ENCODE data around the gene DCST2. TPM values are rescaled to one million over a fixed set of nuclear protein-coding genes. Genes with fewer than 3 reads are reported as not detected.

DCST2 gene
- total RNA-seq, 3 donors from 2014 or later (not counting 1 experiment from before 2014, with no cell fraction given) = 0.30 to 0.92 (median 0.32) TPM

- H3K27ac Mint-ChIP-seq = peak overlapping the region in 1 of 2 donors; percentile 63
- DNase-seq (peak in 1 of 2 donors; percentile 60), ATAC-seq (no peak)
- H3K36me3 ChIP-seq (ENCODE audit: control insufficient read depth, insufficient read depth, low read length) = peaks cover 20% of the 10 kb centered on the region
- no peaks in the 10 kb centered on the region for H3K9me3 ChIP-seq (ENCODE audit: control insufficient read depth, insufficient read depth, low read length)
- no peak overlapping the region for H3K4me3 ChIP-seq (ENCODE audit: low read length)
- WGBS (ENCODE audit: insufficient coverage) = 45% methylated on average over 26 of the region's 26 CpGs
- intact Hi-C loops (cut with micrococcal nuclease) = loop anchor here (2.0 kb wide), 3 partner anchors 42 to 458 kb away; partner anchors contain the start of genes CKS1B and UBE2Q1
- H3K4me1 ChIP-seq (ENCODE audit: control insufficient read depth, insufficient read depth, low read length) = peaks cover 68% of the 10 kb centered on the region
- H3K27ac ChIP-seq (ENCODE audit: low read length) = no peak overlapping the region
- H3K27me3 ChIP-seq (ENCODE audit: control insufficient read depth, insufficient read depth, low read length) = no peaks in the 10 kb centered on the region
- TF ChIP-seq CTCF (IDR thresholded peaks at IDR 0.05) = no peak
- H3K36me3 Mint-ChIP-seq = no peaks in the 10 kb centered on the region
- no peaks in the 10 kb centered on the region for H3K27me3 Mint-ChIP-seq (ENCODE audit: low read depth in 2 of 2)
- H3K4me3 Mint-ChIP-seq = peak overlapping the region; percentile 55
- peaks cover 17 to 53% of the 10 kb centered on the region in 2 donors for H3K4me1 Mint-ChIP-seq
- no peaks in the 10 kb centered on the region for H3K9me3 Mint-ChIP-seq
Observed at GRCh38 chr1:155016231-155016831, 17.2 kb downstream of the DCST2 start.

- Histone ChIP-seq H3K27me3 (ENCODE audit: control insufficient read depth, insufficient read depth, low read length) (no peaks in the 10 kb centered on the region), H3K4me3 (ENCODE audit: low read length) (no peak overlapping the region), H3K9me3 (ENCODE audit: control insufficient read depth, insufficient read depth, low read length) (no peaks in the 10 kb centered on the region), H3K4me1 (ENCODE audit: control insufficient read depth, insufficient read depth, low read length) (peaks cover 74% of the 10 kb centered on the region), H3K27ac (ENCODE audit: low read length) (no peak overlapping the region), H3K36me3 (ENCODE audit: control insufficient read depth, insufficient read depth, low read length) (peaks cover 20% of the 10 kb centered on the region)
- Mint-ChIP-seq H3K27me3 (ENCODE audit: low read depth in 2 of 2) (no peaks in the 10 kb centered on the region), H3K4me3 (no peak overlapping the region), H3K9me3 (no peaks in the 10 kb centered on the region), H3K27ac (peak overlapping the region in 1 of 2 donors; percentile 63), H3K36me3 (no peaks in the 10 kb centered on the region), H3K4me1 (peaks cover 17 to 59% of the 10 kb centered on the region in 2 donors)
- DNase-seq (no peak), ATAC-seq (no peak)
- intact Hi-C loops (cut with micrococcal nuclease) = loop anchor here (2.0 kb wide), 3 partner anchors 41 to 457 kb away; partner anchors contain the start of genes CKS1B and UBE2Q1
- WGBS (ENCODE audit: insufficient coverage) = 84% methylated on average over 16 of the region's 16 CpGs
- TF ChIP-seq CTCF (IDR thresholded peaks at IDR 0.05) = no peak
Observed at GRCh38 chr1:155015527-155016230, 17.9 kb downstream of the DCST2 start.

- Histone ChIP-seq H3K27me3 (ENCODE audit: control insufficient read depth, insufficient read depth, low read length) (no peaks in the 10 kb centered on the region), H3K36me3 (ENCODE audit: control insufficient read depth, insufficient read depth, low read length) (peaks cover 20% of the 10 kb centered on the region), H3K9me3 (ENCODE audit: control insufficient read depth, insufficient read depth, low read length) (no peaks in the 10 kb centered on the region), H3K4me3 (ENCODE audit: low read length) (no peak overlapping the region), H3K4me1 (ENCODE audit: control insufficient read depth, insufficient read depth, low read length) (peaks cover 82% of the 10 kb centered on the region), H3K27ac (ENCODE audit: low read length) (no peak overlapping the region)
- no peak for ATAC-seq
- Mint-ChIP-seq H3K4me1 (peaks cover 17 to 65% of the 10 kb centered on the region in 2 donors), H3K27me3 (ENCODE audit: low read depth in 2 of 2) (no peaks in the 10 kb centered on the region), H3K9me3 (no peaks in the 10 kb centered on the region), H3K36me3 (no peaks in the 10 kb centered on the region), H3K27ac (no peak overlapping the region), H3K4me3 (no peak overlapping the region)
- DNase-seq = no peak
- TF ChIP-seq CTCF (IDR thresholded peaks at IDR 0.05) = no peak
- WGBS (ENCODE audit: insufficient coverage) = 94% methylated on average over 30 of the region's 31 CpGs
- intact Hi-C loops (cut with micrococcal nuclease) = no loop called here
Observed at GRCh38 chr1:155014709-155015508, 18.7 kb downstream of the DCST2 start.

Measured in natural killer cell (primary cell).